HUES6 (cell line): Measurements from ENCODE around the gene MAPK12.

Experiments
- H3K27ac ChIP-seq: 2 replicates; pipeline ENCODE4 v1.7.0; 2013; ENCODE audit warnings: low read depth, mild to moderate bottlenecking, low read length, inconsistent platforms
- H3K27me3 ChIP-seq: 2 replicates; pipeline ENCODE4 v1.6.1; 2013; ENCODE audit warnings: low read length; ENCODE audit not compliant: control insufficient read depth, insufficient read depth
- H3K36me3 ChIP-seq: 2 replicates; pipeline ENCODE4 v1.6.1; 2013; ENCODE audit warnings: low read length; ENCODE audit not compliant: control insufficient read depth, insufficient read depth
- H3K4me1 ChIP-seq: 2 replicates; pipeline ENCODE4 v1.6.1; 2013; ENCODE audit warnings: low read length; ENCODE audit not compliant: control insufficient read depth, insufficient read depth
- H3K4me3 ChIP-seq: 2 replicates; pipeline ENCODE4 v1.5.1; 2013; ENCODE audit warnings: low read depth, low read length
- H3K9ac ChIP-seq: one replicate; pipeline ENCODE4 v1.6.1; 2013; ENCODE audit warnings: mild to moderate bottlenecking, low read length
- H3K9me3 ChIP-seq: 2 replicates; pipeline ENCODE4 v1.6.1; 2013; ENCODE audit warnings: low read depth, low read length; ENCODE audit not compliant: control insufficient read depth, insufficient read depth

Gene MAPK12

DNA sequence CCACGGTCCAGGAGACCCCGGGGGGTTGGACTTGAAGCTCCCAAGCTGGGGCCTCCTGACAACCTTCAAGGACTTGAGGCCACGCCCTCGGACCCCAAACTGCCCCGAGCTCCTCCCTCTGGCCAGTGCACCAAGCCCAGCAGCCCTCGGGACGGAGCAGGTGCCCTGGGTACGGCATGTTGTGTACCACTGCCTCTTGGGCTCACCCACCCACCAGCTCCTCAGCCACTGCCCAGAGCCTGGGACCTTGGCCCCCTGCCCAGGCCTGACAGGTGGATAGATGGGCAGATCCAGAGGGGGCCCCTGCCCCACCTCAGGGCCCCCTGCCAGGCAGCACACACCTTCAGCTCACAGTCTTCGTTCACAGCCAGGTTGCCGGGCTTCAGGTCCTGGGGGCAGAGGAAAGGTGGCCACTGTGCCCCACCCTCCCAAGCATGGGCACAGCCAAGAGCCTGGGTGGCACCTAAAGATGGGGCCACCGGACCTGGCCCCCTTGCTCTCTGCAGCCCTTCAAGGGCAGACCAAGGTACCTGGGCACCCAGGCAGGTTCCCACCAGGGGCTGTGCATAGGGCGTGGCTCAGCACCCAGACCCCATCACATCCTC is 5.1 kb downstream of the MAPK12 start:
- H3K4me1 ChIP-seq: peaks cover 7% of the 10 kb centered on the region
- H3K9me3 ChIP-seq: no peaks in the 10 kb centered on the region
- H3K27ac ChIP-seq: no peak overlapping the region
- no peak overlapping the region for H3K4me3 ChIP-seq
- H3K27me3 ChIP-seq: peaks cover 11% of the 10 kb centered on the region
- H3K36me3 ChIP-seq: peaks cover 16% of the 10 kb centered on the region
- no peak overlapping the region for H3K9ac ChIP-seq

DNA sequence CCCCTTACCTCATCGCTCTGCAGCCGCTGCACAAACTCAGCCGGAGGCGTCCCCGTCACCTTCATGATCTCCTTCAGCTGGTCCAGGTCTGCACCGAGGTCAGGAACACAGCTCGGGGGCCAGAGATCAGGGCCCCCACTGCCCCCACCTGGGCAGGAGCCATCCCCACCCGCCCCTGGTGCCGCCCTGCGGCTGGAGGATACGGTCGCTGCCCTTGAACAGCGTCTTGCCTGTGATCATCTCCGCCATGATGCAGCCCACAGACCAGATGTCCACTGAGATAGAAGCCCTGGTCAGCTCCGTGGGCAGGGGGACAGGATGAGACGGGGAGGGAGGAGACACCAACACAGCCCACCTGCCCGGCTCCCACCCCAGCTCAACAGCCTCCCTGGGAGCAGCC is 5.9 kb downstream of the MAPK12 start:
- no peak overlapping the region for H3K27ac ChIP-seq
- H3K36me3 ChIP-seq: peaks cover 16% of the 10 kb centered on the region
- H3K9me3 ChIP-seq: no peaks in the 10 kb centered on the region
- peaks cover 7% of the 10 kb centered on the region for H3K4me1 ChIP-seq
- no peak overlapping the region for H3K4me3 ChIP-seq
- peaks cover 6% of the 10 kb centered on the region for H3K27me3 ChIP-seq
- H3K9ac ChIP-seq: no peak overlapping the region

DNA sequence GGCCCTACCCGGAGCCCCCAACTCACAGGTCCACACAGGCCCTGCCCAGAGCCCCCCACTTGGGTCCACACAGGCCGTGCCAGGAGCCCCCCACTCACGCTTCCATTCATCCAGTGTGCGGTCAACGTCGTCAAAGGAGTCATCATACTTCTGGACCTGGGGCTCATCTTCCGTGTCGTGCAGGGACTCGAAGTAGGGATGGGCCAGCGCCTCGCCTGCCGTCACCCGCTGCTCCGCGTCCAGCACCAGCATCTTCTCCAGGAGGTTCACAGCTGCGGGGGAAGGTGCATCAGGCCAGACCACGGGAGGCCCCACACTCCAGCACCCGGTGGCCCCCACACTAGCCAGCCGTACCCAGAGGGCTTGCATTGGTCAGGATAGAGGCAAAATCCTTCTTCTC is 6.4 kb downstream of the MAPK12 start:
- no peak overlapping the region for H3K9ac ChIP-seq
- H3K27ac ChIP-seq: no peak overlapping the region
- peaks cover 9% of the 10 kb centered on the region for H3K4me1 ChIP-seq
- H3K9me3 ChIP-seq: no peaks in the 10 kb centered on the region
- peaks cover 16% of the 10 kb centered on the region for H3K36me3 ChIP-seq
- peaks cover 1% of the 10 kb centered on the region for H3K27me3 ChIP-seq
- H3K4me3 ChIP-seq: no peak overlapping the region

DNA sequence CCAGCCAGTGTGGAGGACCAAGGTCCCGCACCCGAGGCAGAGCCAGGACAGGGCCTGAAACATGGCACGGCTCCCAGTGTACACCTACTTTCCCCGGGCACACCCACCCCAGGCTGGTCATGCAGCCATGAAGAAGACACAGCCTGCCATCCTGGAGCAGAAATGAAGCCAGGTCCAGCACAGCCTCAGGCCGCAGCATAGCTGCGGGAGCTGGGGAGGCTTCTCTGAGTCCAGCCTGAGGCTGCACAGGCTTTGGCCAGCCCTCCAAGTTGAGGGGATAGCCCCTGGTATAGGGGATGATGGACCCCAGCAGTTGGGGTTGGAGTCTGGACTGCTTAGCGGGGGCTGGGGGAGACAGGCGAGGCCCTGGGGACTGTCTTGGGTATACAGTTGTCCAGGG is 7.5 kb downstream of the MAPK12 start:
- Histone ChIP-seq H3K27ac (no peak overlapping the region), H3K9ac (no peak overlapping the region), H3K36me3 (peaks cover 16% of the 10 kb centered on the region), H3K4me1 (peaks cover 11% of the 10 kb centered on the region), H3K4me3 (no peak overlapping the region), H3K27me3 (no peaks in the 10 kb centered on the region), H3K9me3 (no peaks in the 10 kb centered on the region)

DNA sequence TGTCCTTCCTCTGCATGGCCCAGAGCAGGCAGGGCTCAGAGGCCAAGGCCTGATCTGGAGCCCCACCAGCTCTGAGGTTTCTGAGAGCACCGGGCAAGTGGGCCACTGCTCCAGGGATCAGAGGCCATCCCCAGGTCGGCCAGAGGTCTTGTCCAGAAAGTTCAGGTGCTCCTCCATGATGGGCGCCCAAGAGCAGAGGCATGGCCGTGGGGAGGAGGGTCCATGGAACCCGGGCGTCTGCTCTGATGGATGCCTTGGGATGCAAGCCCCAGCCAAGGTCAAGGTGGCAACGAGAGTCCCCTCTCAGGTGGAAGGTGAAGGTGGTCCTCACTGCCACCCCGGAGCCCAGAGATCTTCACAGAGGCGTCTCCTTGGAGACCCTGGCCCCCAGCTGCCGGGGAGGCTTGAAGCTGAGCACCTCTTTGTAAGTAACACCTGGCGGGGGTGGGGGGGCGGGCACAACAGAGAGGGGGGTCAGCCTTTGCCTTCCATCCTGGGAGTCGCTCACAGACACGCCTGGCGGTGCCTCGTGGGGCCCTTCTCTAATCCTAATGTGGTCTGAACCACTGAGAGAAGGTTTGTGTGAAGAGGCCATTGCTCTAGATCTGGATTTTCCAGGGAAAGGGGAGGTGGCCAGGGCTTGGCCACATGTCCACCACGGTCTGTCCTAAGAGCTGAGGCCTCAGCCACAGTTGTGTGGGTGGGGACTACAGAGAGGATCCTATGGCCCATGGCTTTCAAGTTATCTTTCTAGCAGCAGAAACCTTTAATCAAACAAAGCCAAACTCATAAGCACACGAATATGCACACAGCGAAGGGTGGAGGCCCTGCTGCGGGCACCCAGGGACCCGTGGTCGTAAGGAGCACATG is 8.2 kb downstream of the MAPK12 start:
- Histone ChIP-seq H3K9me3 (no peaks in the 10 kb centered on the region), H3K36me3 (peaks cover 16% of the 10 kb centered on the region), H3K27ac (no peak overlapping the region), H3K4me3 (no peak overlapping the region), H3K27me3 (no peaks in the 10 kb centered on the region), H3K9ac (no peak overlapping the region), H3K4me1 (peaks cover 11% of the 10 kb centered on the region)

DNA sequence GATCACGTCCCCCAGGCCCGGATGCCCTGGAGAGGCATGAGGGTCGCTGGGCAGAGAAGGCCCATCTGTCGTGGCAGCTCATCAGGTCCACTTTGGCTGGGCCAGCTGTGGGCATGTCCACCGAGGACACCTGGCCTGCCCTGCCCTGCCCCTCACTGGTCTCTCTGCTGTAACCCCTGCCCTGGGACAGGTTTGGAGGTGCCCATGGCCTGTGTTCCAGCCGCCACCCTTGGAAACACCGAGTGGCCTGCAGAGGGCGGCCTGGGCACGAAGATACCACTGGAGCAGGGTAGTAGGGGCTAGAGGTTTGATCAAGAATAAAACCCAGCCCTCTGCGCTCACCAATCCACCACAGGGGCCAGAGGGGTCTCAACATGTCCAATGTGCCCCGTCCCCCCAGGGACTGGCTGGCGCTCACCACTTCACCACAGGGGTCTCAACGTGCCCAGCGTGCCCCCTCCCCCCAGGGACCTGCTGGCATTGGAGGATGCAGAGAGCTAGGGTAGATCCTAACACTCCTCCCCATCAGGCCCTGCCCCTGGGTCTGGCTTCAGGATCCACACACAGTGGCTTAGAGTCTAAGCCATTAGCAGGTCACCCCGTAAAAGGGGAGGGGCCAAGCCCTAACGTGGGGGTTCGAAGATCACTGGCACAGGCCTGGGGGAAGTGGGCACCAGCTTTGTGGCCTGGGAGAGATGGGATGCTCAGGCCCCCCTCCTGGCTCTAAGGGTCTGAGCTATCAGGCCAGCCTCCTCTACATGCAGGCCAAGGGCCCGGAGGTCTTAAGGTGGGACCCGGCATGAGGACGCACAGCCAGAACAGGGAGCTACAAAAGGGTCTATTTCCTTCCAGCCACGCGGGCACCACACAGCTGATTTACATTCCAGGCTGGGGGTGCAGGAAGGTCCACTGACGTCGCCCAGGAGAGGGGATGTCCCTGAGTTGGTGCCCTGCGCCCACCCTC is 9.1 kb downstream of the MAPK12 start:
- no peak overlapping the region for H3K27ac ChIP-seq
- H3K9me3 ChIP-seq: no peaks in the 10 kb centered on the region
- no peaks in the 10 kb centered on the region for H3K27me3 ChIP-seq
- H3K4me1 ChIP-seq: peaks cover 11% of the 10 kb centered on the region
- peak overlapping the region; percentile 83 for H3K4me3 ChIP-seq
- H3K36me3 ChIP-seq: peaks cover 15% of the 10 kb centered on the region
- no peak overlapping the region for H3K9ac ChIP-seq

DNA sequence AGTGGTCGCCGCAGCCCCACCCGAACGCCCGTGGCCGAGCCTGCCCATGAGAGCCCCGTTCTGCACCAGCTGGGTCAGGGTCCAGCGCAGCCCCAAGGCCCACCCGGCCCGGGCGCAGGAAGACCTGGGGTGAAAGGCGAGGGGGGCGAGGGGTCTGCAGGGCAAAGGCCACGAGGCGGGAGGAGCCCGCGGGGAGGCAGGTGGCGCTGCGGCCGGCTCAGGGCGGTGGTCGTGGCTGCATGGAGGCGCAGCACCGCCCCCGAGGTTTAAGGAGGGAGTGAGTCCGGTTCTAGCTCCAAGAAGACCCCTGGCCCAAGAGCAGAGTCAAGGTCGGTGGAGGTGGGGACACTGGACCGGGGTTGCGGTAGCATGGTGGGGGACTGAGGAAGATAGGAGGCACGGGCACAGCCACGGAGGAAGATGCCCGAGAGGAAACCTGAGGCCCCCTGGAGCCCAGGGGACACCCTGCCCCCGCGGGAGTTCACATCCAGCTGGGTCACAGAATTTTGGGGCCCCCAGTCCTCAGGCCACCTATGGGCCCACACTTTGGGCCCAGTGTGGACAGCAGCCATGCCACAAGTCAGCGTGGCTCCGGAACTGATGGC is 9.9 kb downstream of the MAPK12 start:
- no peak overlapping the region for H3K27ac ChIP-seq
- peak overlapping the region; percentile 83 for H3K4me3 ChIP-seq
- no peak overlapping the region for H3K9ac ChIP-seq

DNA sequence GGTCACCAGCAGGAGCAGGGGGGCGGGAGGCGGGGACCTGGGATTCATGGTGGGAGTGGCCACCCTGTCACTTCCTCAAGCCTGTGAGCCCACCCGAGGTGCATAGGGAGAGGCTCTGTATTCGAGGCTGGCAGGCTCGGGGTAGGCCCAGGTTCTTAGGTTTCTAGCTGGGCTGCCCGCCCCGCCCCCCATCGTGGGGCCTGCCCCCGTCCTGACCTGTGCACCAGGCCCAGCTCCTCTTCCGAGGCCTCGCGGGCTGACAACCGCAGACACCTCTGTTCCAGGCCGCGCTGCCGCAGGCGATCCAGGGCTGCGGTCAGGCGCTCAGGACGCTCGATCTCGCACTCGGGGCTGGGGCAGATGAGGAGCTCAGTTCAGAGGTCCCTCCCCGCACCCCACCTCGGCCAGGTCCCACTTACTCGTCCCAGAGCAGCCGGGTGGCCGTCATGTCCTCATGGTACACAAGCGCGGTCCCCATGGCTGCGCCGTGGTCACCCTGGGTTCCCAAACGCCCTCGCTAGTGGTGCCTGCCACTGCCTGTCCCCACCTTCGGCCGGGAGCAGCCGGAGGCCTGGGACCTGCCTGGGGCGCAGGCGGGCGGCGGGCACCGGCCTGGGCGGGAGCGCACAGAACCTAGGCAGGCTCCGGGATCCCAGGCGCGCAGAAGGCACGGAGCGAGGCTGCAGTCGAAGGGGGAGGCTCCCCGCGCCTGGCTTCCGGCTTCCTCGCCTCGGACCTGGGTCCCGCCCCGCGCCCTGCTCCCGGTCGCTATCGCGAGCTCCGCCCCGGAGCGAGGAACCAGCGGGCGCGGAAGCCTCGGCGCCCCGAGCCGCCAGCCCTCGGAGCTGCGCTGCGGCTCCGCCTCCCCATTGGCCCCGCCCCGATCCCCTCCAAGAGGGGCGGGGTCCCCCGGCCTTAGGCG is 10.7 kb downstream of the MAPK12 start, which contains the start of gene HDAC10:
TSS of gene HDAC10 (minus strand) at position 711 of the 922 bp plus-strand sequence. CDS start at position 478, 233 bp downstream.
- Histone ChIP-seq H3K4me3 (peak within 1 kb of the TSS; percentile 83), H3K36me3 (peaks cover 18% of the 10 kb centered on the region), H3K27ac (peak within 1 kb of the TSS; percentile 36; the same call in 1 of the 2 replicates), H3K9ac (peak within 1 kb of the TSS; percentile 67), H3K27me3 (no peaks in the 10 kb centered on the region), H3K4me1 (peaks cover 14% of the 10 kb centered on the region), H3K9me3 (no peaks in the 10 kb centered on the region)

More for the DNA sequence above, 9.9 kb downstream of the MAPK12 start:
- peaks cover 14% of the 10 kb centered on the region for H3K36me3 ChIP-seq
- H3K9me3 ChIP-seq: no peaks in the 10 kb centered on the region
- H3K4me1 ChIP-seq: peaks cover 11% of the 10 kb centered on the region
- no peaks in the 10 kb centered on the region for H3K27me3 ChIP-seq

DNA sequence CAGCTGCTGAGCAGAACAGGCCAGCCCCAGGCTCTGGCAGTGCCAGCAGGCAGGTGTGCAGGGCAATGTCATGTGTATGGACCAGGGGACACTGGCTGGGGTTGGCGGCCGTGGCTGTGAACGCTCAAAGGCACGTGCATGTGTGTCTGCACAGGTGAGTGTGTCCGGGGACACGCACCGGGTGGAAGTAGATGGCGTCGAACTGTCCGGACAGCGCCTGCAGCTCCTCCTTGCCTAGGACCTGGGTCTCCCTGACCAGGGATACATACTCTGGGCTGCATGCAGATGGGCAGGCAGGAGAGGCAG is 11.3 kb downstream of the MAPK12 start:
- Histone ChIP-seq H3K4me1 (peaks cover 17% of the 10 kb centered on the region), H3K27ac (no peak overlapping the region), H3K9me3 (no peaks in the 10 kb centered on the region), H3K27me3 (no peaks in the 10 kb centered on the region), H3K36me3 (peaks cover 16% of the 10 kb centered on the region), H3K9ac (no peak overlapping the region), H3K4me3 (peak overlapping the region; percentile 83)
